A673 (cell line): ENCODE results near the gene LRRC8D. TPM values are rescaled to one million over a fixed set of nuclear protein-coding genes. Genes with fewer than 3 reads are reported as not detected.
"Not testable (repeated sequence)": the region's sequence is repeated elsewhere in the genome, so short reads cannot be mapped to it uniquely, and the experiment has no call there.

Source experiments
- BruUV-seq: library from RNA; stranded (reverse); fragments of 400-500 nt; replicated peaks from 2 replicates; lab custom pipeline; 2021; lab: Mats Ljungman, UMichigan
- CTCF ChIA-PET: fragments of 300-600 bp; sonication (Branson Sonifier 250); formaldehyde crosslinking; loops from one replicate; lab custom pipeline; 2022; ENCODE audit warnings: antibody characterized with exemption; lab: Charles Lee
- POLR2A ChIA-PET: fragments of 300-600 bp; sonication (Branson Sonifier 250); formaldehyde crosslinking; loops from one replicate; lab custom pipeline; 2022; ENCODE audit warnings: antibody characterized with exemption; ENCODE audit not compliant: low non-redundant PET; lab: Charles Lee
- DNase-seq: peaks from one replicate; pipeline ENCODE4 v3.0.0-alpha.2; 2015; ENCODE audit warnings: low spot score
- H3K27ac ChIP-seq: fragments of 200-600 bp; sonication (generic); 2 replicates; pipeline ENCODE4 v1.5.1; 2016; ENCODE audit warnings: mixed run types, low read depth, mild to moderate bottlenecking, mixed read lengths, antibody characterized with exemption, low read length; ENCODE audit not compliant: poor library complexity, severe bottlenecking
- H3K27me3 ChIP-seq: fragments of 200-600 bp; sonication (generic); replicated peaks from 2 replicates; pipeline ENCODE4 v1.6.1; 2017; ENCODE audit warnings: mixed run types, low read depth, mild to moderate bottlenecking, mixed read lengths, antibody characterized with exemption, low read length; ENCODE audit not compliant: insufficient read depth, poor library complexity
- H3K36me3 ChIP-seq: fragments of 200-600 bp; sonication (generic); 2 replicates; pipeline ENCODE4 v1.6.1; 2016; ENCODE audit warnings: mixed run types, mild to moderate bottlenecking, mixed read lengths, antibody characterized with exemption, low read length; ENCODE audit not compliant: insufficient read depth, poor library complexity, severe bottlenecking
- H3K4me1 ChIP-seq: fragments of 200-600 bp; sonication (generic); 2 replicates; pipeline ENCODE4 v1.6.1; 2017; ENCODE audit warnings: mixed run types, mild to moderate bottlenecking, mixed read lengths, antibody characterized with exemption, low read length; ENCODE audit not compliant: insufficient read depth, poor library complexity, severe bottlenecking
- H3K4me3 ChIP-seq: fragments of 200-600 bp; sonication (generic); 2 replicates; pipeline ENCODE4 v1.5.1; 2016; ENCODE audit warnings: low read depth, mixed run types, mild to moderate bottlenecking, mixed read lengths, low read length; ENCODE audit not compliant: poor library complexity, severe bottlenecking
- H3K9me3 ChIP-seq: fragments of 200-600 bp; sonication (generic); 2 replicates; pipeline ENCODE4 v1.6.1; 2016; ENCODE audit warnings: mixed run types, low read depth, mild to moderate bottlenecking, mixed read lengths, antibody characterized with exemption, low read length; ENCODE audit not compliant: poor library complexity, severe bottlenecking
- EZH2 ChIP-seq: fragments of 200-600 bp; sonication (generic); IDR thresholded peaks from 2 replicates; pipeline ENCODE4 v1.6.1; 2017; ENCODE audit warnings: borderline replicate concordance, low read depth, mild to moderate bottlenecking, mixed read lengths, antibody characterized with exemption, low read length; ENCODE audit not compliant: poor library complexity, severe bottlenecking
- intact Hi-C: fragments of 100-400 bp; cut with micrococcal nuclease; formaldehyde crosslinking; loops from one replicate; pipeline ENCODE4 v1.10.0; 2022; ENCODE audit not compliant: unreplicated experiment
- total RNA-seq: library from RNA; stranded (reverse); gene quantifications from 2 replicates; pipeline ENCODE4 v1.2.3, GENCODE V29; 2021
- TF ChIP-seq, protein P1 (sequence below): fragments of 300-800, 200-600 bp; sonication (generic); conservative IDR thresholded peaks from 2 replicates; pipeline ENCODE4 v1.5.1; 2017; ENCODE audit warnings: low read depth, mild to moderate bottlenecking, antibody characterized with exemption, low read length, moderate library complexity, mixed read lengths

LRRC8D gene
- total RNA-seq, 1 experiment from 2014 or later = 59.4 TPM

DNA sequence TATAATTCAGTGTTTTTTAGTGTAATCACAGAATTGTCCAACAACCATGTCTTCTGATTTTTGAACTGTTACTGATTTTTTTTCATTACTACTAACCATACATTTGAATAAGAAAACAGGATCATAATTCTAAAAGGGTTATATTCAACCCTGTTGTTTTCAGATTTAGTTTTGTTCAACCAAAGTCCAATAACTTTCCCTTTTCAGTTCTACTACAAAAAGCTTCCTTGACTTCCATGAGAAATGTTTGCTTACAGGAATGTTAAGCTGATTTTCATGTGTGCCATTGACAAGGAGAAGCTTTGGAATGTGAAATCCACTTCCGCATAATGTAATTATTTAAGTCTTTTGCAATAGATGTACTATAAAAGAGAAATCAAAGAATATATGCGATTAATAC, 102.1 kb downstream of the LRRC8D start:
- Histone ChIP-seq H3K4me3 (no peak overlapping the region), H3K27me3 (no peaks in the 10 kb centered on the region), H3K4me1 (peaks cover 24% of the 10 kb centered on the region), H3K36me3 (peaks cover 14% of the 10 kb centered on the region), H3K27ac (no peak overlapping the region), H3K9me3 (peaks cover 13% of the 10 kb centered on the region)
- no TSS peak for BruUV-seq
- ChIA-PET CTCF (no interaction called here), POLR2A (no interaction called here)
- intact Hi-C loops = no loop called here
- DNase-seq = no peak
- TF ChIP-seq, protein P1, sequence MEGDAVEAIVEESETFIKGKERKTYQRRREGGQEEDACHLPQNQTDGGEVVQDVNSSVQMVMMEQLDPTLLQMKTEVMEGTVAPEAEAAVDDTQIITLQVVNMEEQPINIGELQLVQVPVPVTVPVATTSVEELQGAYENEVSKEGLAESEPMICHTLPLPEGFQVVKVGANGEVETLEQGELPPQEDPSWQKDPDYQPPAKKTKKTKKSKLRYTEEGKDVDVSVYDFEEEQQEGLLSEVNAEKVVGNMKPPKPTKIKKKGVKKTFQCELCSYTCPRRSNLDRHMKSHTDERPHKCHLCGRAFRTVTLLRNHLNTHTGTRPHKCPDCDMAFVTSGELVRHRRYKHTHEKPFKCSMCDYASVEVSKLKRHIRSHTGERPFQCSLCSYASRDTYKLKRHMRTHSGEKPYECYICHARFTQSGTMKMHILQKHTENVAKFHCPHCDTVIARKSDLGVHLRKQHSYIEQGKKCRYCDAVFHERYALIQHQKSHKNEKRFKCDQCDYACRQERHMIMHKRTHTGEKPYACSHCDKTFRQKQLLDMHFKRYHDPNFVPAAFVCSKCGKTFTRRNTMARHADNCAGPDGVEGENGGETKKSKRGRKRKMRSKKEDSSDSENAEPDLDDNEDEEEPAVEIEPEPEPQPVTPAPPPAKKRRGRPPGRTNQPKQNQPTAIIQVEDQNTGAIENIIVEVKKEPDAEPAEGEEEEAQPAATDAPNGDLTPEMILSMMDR = no peak
- TF ChIP-seq EZH2 = no peak

- peaks cover 18% of the 10 kb centered on the region for H3K4me1 ChIP-seq
- no peaks in the 10 kb centered on the region for H3K27me3 ChIP-seq
- DNase-seq = no peak
- ChIA-PET POLR2A (no interaction called here), CTCF (no interaction called here)
- peaks cover 13% of the 10 kb centered on the region for H3K9me3 ChIP-seq
- TF ChIP-seq EZH2 = no peak
- TF ChIP-seq, protein P1 = no peak
- no peak overlapping the region for H3K27ac ChIP-seq
- peaks cover 14% of the 10 kb centered on the region for H3K36me3 ChIP-seq
- intact Hi-C loops = no loop called here
- no TSS peak for BruUV-seq
- no peak overlapping the region for H3K4me3 ChIP-seq
These were observed 102.7 kb downstream of the LRRC8D start for GRCh38 chr1:89923517-89923916.

GRCh38 chr1:89924075-89924474, 103.2 kb downstream of the LRRC8D start:
- intact Hi-C loops, H3K27me3 ChIP-seq, DNase-seq, H3K27ac ChIP-seq, POLR2A ChIA-PET, H3K4me3 ChIP-seq, BruUV-seq, CTCF ChIA-PET: not testable (repeated sequence)
- peaks cover 13% of the 10 kb centered on the region for H3K9me3 ChIP-seq
- peaks cover 17% of the 10 kb centered on the region for H3K4me1 ChIP-seq
- H3K36me3 ChIP-seq = peaks cover 14% of the 10 kb centered on the region

DNA sequence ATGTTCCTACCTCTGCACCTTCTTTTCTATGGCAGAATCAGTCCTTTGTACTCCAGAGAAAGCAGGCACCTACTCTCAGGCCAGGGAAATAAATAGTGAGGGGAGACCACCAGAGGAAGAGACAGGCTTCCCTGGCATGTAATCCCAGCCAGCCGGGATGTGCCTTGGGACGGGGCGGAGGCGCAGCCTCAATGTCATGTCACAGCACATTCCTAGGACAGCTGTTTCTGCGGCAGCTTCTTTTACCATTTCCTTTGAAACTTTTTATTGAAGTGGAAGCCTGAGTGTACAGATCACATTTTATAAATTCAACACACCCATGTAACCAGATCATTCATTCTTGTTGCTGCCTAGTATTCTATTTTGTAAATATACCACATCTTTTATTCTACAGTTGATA, 106.2 kb downstream of the LRRC8D start:
- no peak overlapping the region for H3K27ac ChIP-seq
- intact Hi-C loops = no loop called here
- H3K4me3 ChIP-seq = no peak overlapping the region
- H3K4me1 ChIP-seq = peaks cover 5% of the 10 kb centered on the region
- peaks cover 14% of the 10 kb centered on the region for H3K36me3 ChIP-seq
- TF ChIP-seq, protein P1 = no peak
- TF ChIP-seq EZH2 = no peak
- DNase-seq = no peak
- no TSS peak for BruUV-seq
- H3K27me3 ChIP-seq = no peaks in the 10 kb centered on the region
- ChIA-PET POLR2A (no interaction called here), CTCF (no interaction called here)
- peaks cover 13% of the 10 kb centered on the region for H3K9me3 ChIP-seq
